Mesenchymal stem cell (in vitro differentiated cells and primary cell): ENCODE data around the gene RBM15B.

Source experiments
- DNase-seq: peaks from one replicate; pipeline ENCODE4 v3.0.0-alpha.2; 2013
- H2AFZ ChIP-seq: one replicate; pipeline ENCODE4 v1.6.1; 2013; ENCODE audit warnings: low read depth, mild to moderate bottlenecking, control low read depth, inconsistent platforms, low read length, moderate library complexity
- H2AK5ac ChIP-seq: 2 replicates; pipeline ENCODE4 v1.6.1; 2013; ENCODE audit warnings: low read length, moderate library complexity, mild to moderate bottlenecking, inconsistent platforms; ENCODE audit not compliant: severe bottlenecking
- H2BK120ac ChIP-seq: one replicate; pipeline ENCODE4 v1.6.1; 2013; ENCODE audit warnings: low read depth, mild to moderate bottlenecking, inconsistent platforms, low read length, moderate library complexity
- H2BK12ac ChIP-seq, 2 experiments: one replicate each; pipeline ENCODE4 v1.6.1; 2013; ENCODE audit warnings: inconsistent platforms in 2 of 2, low read length in 2 of 2, mild to moderate bottlenecking in 2 of 2, moderate library complexity in 2 of 2, control low read depth in 1 of 2
- H2BK15ac ChIP-seq: one replicate; pipeline ENCODE4 v1.6.1; 2013; ENCODE audit warnings: mild to moderate bottlenecking, low read depth, inconsistent platforms; ENCODE audit not compliant: poor library complexity, severe bottlenecking
- H2BK5ac ChIP-seq: 2 replicates; pipeline ENCODE4 v1.6.1; 2013; ENCODE audit warnings: low read depth, mild to moderate bottlenecking, low read length, control low read depth, inconsistent platforms; ENCODE audit not compliant: poor library complexity, severe bottlenecking
- H3K14ac ChIP-seq, 2 experiments: one replicate each; pipeline ENCODE4 v1.6.1; 2013; ENCODE audit warnings: inconsistent platforms in 2 of 2, low read length in 2 of 2, control low read depth in 1 of 2, mild to moderate bottlenecking in 1 of 2, moderate library complexity in 1 of 2
- H3K18ac ChIP-seq, 2 experiments: one replicate each; pipeline ENCODE4 v1.6.1; 2013; ENCODE audit warnings: inconsistent platforms in 2 of 2, low read length in 2 of 2, control low read depth in 1 of 2, low read depth in 1 of 2, mild to moderate bottlenecking in 1 of 2
- H3K23ac ChIP-seq, 2 experiments: one replicate each; pipeline ENCODE4 v1.6.1; 2013; ENCODE audit warnings: inconsistent platforms in 2 of 2, low read length in 2 of 2, mild to moderate bottlenecking in 2 of 2, moderate library complexity in 2 of 2, control low read depth in 1 of 2
- H3K27ac ChIP-seq: 2 replicates; pipeline ENCODE4 v1.5.1; 2013; ENCODE audit warnings: mild to moderate bottlenecking, moderate library complexity, low read length, control low read depth, inconsistent platforms; ENCODE audit not compliant: poor library complexity, severe bottlenecking
- H3K27me3 ChIP-seq, 2 experiments: 2 replicates each; pipeline versions ENCODE4 v1.6.1 to v1.7.0; 2013; ENCODE audit warnings: low read length in 2 of 2, mild to moderate bottlenecking in 2 of 2, moderate library complexity in 2 of 2, control low read depth in 1 of 2, inconsistent platforms in 1 of 2; ENCODE audit not compliant: control insufficient read depth in 1 of 2, insufficient read depth in 1 of 2
- H3K36me3 ChIP-seq, 2 experiments: 2 replicates each; pipeline versions ENCODE4 v1.6.1 to v1.7.0; 2013; ENCODE audit warnings: low read length in 2 of 2, control low read depth in 1 of 2, inconsistent platforms in 1 of 2, low read depth in 1 of 2, mild to moderate bottlenecking in 1 of 2; ENCODE audit not compliant: insufficient read depth in 2 of 2, control insufficient read depth in 1 of 2
- H3K4ac ChIP-seq, 2 experiments: one replicate each; pipeline ENCODE4 v1.6.1; 2013; ENCODE audit warnings: inconsistent platforms in 2 of 2, low read length in 2 of 2, mild to moderate bottlenecking in 2 of 2, moderate library complexity in 2 of 2, control low read depth in 1 of 2, low read depth in 1 of 2
- H3K4me1 ChIP-seq: 2 replicates; pipeline ENCODE4 v1.6.1; 2013; ENCODE audit warnings: low read depth, low read length, control low read depth; ENCODE audit not compliant: control insufficient read depth, insufficient read depth
- H3K4me2 ChIP-seq: 2 replicates; pipeline ENCODE4 v1.6.1; 2013; ENCODE audit warnings: low read length, mild to moderate bottlenecking, inconsistent platforms; ENCODE audit not compliant: poor library complexity, severe bottlenecking
- H3K4me3 ChIP-seq, 2 experiments: 2 replicates each; pipeline versions ENCODE4 v1.5.1 to v1.7.0; 2013; ENCODE audit warnings: low read length in 2 of 2, mild to moderate bottlenecking in 2 of 2, control low read depth in 1 of 2, low read depth in 1 of 2; ENCODE audit not compliant: insufficient read depth in 1 of 2
- H3K79me1 ChIP-seq: replicated peaks from 2 replicates; pipeline ENCODE4 v1.6.1; 2013; ENCODE audit warnings: mild to moderate bottlenecking, control low read depth, low read length, inconsistent platforms; ENCODE audit not compliant: poor library complexity, severe bottlenecking
- H3K9ac ChIP-seq: 2 replicates; pipeline ENCODE4 v1.7.0; 2013; ENCODE audit warnings: mild to moderate bottlenecking, low read length, moderate library complexity
- H3K9me3 ChIP-seq: 2 replicates; pipeline ENCODE4 v1.7.0; 2013; ENCODE audit warnings: mild to moderate bottlenecking, low read length; ENCODE audit not compliant: control insufficient read depth
- H4K8ac ChIP-seq: one replicate; pipeline ENCODE4 v1.6.1; 2013; ENCODE audit warnings: inconsistent platforms, mild to moderate bottlenecking, low read length, moderate library complexity
- H4K91ac ChIP-seq: one replicate; pipeline ENCODE4 v1.6.1; 2013; ENCODE audit warnings: mild to moderate bottlenecking, low read length, inconsistent platforms
- WGBS: methylation state at CpG from one replicate; pipeline ENCODE4 v1.1.7; 2013; ENCODE audit warnings: mixed read lengths; 5-methylcytosine and 5-hydroxymethylcytosine counted together

The RBM15B gene

GRCh38 chr3:51400166-51400565, 9.1 kb downstream of the RBM15B start:
- Histone ChIP-seq H3K9me3 (no peaks in the 10 kb centered on the region), H3K4me1 (peaks cover 13% of the 10 kb centered on the region), H2AFZ (no peak overlapping the region), H3K23ac (no peak overlapping the region), H3K36me3 (peaks cover 40 to 68% of the 10 kb centered on the region in 2 experiments), H4K8ac (no peak overlapping the region), H3K18ac (no peak overlapping the region), H3K4ac (no peak overlapping the region), H2BK15ac (no peak overlapping the region), H3K79me1 (peaks cover 20% of the 10 kb centered on the region), H3K4me2 (no peak overlapping the region), H3K27me3 (no peaks in the 10 kb centered on the region), H2BK12ac (no peak overlapping the region), H2BK5ac (no peak overlapping the region), H3K4me3 (no peak overlapping the region), H3K27ac (no peak overlapping the region), H3K14ac (no peak overlapping the region), H3K9ac (no peak overlapping the region), H2AK5ac (no peak overlapping the region), H2BK120ac (no peak overlapping the region), H4K91ac (no peak overlapping the region)
- 96% methylated on average over 4 of the region's 4 CpGs for WGBS
- DNase-seq, result no peak

- Histone ChIP-seq H3K27ac (no peak overlapping the region), H2BK120ac (no peak overlapping the region), H3K9ac (no peak overlapping the region), H4K91ac (no peak overlapping the region), H3K27me3 (no peaks in the 10 kb centered on the region), H3K79me1 (peaks cover 15% of the 10 kb centered on the region), H2AFZ (no peak overlapping the region), H2BK15ac (no peak overlapping the region), H4K8ac (no peak overlapping the region), H2BK12ac (no peak overlapping the region), H3K4me2 (no peak overlapping the region), H3K4me3 (no peak overlapping the region), H3K14ac (no peak overlapping the region), H3K18ac (no peak overlapping the region), H2BK5ac (no peak overlapping the region), H3K9me3 (no peaks in the 10 kb centered on the region), H3K36me3 (peaks cover 25 to 57% of the 10 kb centered on the region in 2 experiments), H2AK5ac (no peak overlapping the region), H3K23ac (no peak overlapping the region), H3K4me1 (peaks cover 2% of the 10 kb centered on the region), H3K4ac (no peak overlapping the region)
- WGBS, result 100% methylated on average over 4 of the region's 4 CpGs
- DNase-seq, result no peak
These were observed 10.7 kb downstream of the RBM15B start for GRCh38 chr3:51401735-51402134.

GRCh38 chr3:51403675-51404074, 12.6 kb downstream of the RBM15B start:
- Histone ChIP-seq H2BK12ac (no peak overlapping the region), H2AK5ac (no peak overlapping the region), H3K4me2 (no peak overlapping the region), H3K27ac (no peak overlapping the region), H3K9me3 (no peaks in the 10 kb centered on the region), H4K8ac (no peak overlapping the region), H2AFZ (no peak overlapping the region), H3K9ac (no peak overlapping the region), H3K14ac (no peak overlapping the region), H3K4me1 (peaks cover 2% of the 10 kb centered on the region), H3K4ac (no peak overlapping the region), H2BK5ac (no peak overlapping the region), H4K91ac (no peak overlapping the region), H3K4me3 (no peak overlapping the region), H3K18ac (no peak overlapping the region), H3K79me1 (peaks cover 18% of the 10 kb centered on the region), H3K36me3 (peaks cover 23 to 46% of the 10 kb centered on the region in 2 experiments), H2BK120ac (no peak overlapping the region), H3K23ac (no peak overlapping the region), H2BK15ac (no peak overlapping the region), H3K27me3 (no peaks in the 10 kb centered on the region)
- DNase-seq, result no peak

- H2AFZ ChIP-seq, result no peak overlapping the region
- H3K9me3 ChIP-seq, result no peaks in the 10 kb centered on the region
- H2BK120ac ChIP-seq, result no peak overlapping the region
- no peak overlapping the region for H2BK15ac ChIP-seq
- no peak overlapping the region for H4K8ac ChIP-seq
- no peak overlapping the region for H3K4me2 ChIP-seq
- H3K27me3 ChIP-seq, result no peaks in the 10 kb centered on the region
- no peak overlapping the region for H3K9ac ChIP-seq
- no peak overlapping the region for H3K14ac ChIP-seq
- peaks cover 20 to 69% of the 10 kb centered on the region in 2 experiments for H3K36me3 ChIP-seq
- no peak overlapping the region for H3K23ac ChIP-seq
- no peak for DNase-seq
- H4K91ac ChIP-seq, result no peak overlapping the region
- no peak overlapping the region for H3K27ac ChIP-seq
- H2AK5ac ChIP-seq, result no peak overlapping the region
- 100% methylated on average over 2 of the region's 2 CpGs for WGBS
- no peaks in the 10 kb centered on the region for H3K4me1 ChIP-seq
- no peak overlapping the region for H2BK12ac ChIP-seq
- H3K18ac ChIP-seq, result no peak overlapping the region
- no peak overlapping the region for H2BK5ac ChIP-seq
- H3K4me3 ChIP-seq, result no peak overlapping the region
- peaks cover 25% of the 10 kb centered on the region for H3K79me1 ChIP-seq
- no peak overlapping the region for H3K4ac ChIP-seq
These were observed 16.9 kb downstream of the RBM15B start for GRCh38 chr3:51408021-51408420.
